Measurements from ENCODE around the gene CFH.

- TF ChIP-seq CTCF (IDR thresholded peaks at IDR 0.05) (no peak), POLR2A (IDR thresholded peaks at IDR 0.05) (no peak)
Measured at GRCh38 chr1:196734006-196734405, 82.2 kb downstream of the CFH start.

Data from esophagus squamous epithelium (tissue), 4 donors.